ENCODE data around the gene DOCK2.
"Not testable (repeated sequence)": the region's sequence is repeated elsewhere in the genome, so short reads cannot be mapped to it uniquely, and the experiment has no call there.

DOCK2 gene

GRCh38 chr5:169723103-169723831 is 86.2 kb downstream of the DOCK2 start:
- DNase-seq = no peak

GRCh38 chr5:169724303-169725087 is 87.4 kb downstream of the DOCK2 start:
- DNase-seq = no peak

GRCh38 chr5:169725665-169726064 is 88.6 kb downstream of the DOCK2 start:
- DNase-seq = not testable (repeated sequence)

- DNase-seq = no peak
Measured at GRCh38 chr5:169728418-169728817, 91.3 kb downstream of the DOCK2 start.

GRCh38 chr5:169731221-169731620 is 94.1 kb downstream of the DOCK2 start:
- DNase-seq = no peak

GRCh38 chr5:169732841-169733240 is 95.8 kb downstream of the DOCK2 start:
- no peak for DNase-seq

GRCh38 chr5:169735913-169736312 is 98.8 kb downstream of the DOCK2 start:
- no peak for DNase-seq

GRCh38 chr5:169736653-169737052 is 99.6 kb downstream of the DOCK2 start:
- DNase-seq = no peak

GRCh38 chr5:169740435-169740834 is 103.4 kb downstream of the DOCK2 start:
- no peak for DNase-seq

GRCh38 chr5:169742771-169743296 is 105.8 kb downstream of the DOCK2 start:
- no peak for DNase-seq

GRCh38 chr5:169744336-169744735 is 107.3 kb downstream of the DOCK2 start:
- DNase-seq = no peak

- DNase-seq = no peak
Measured at GRCh38 chr5:169745441-169746146, 108.5 kb downstream of the DOCK2 start.

- no peak for DNase-seq
Measured at GRCh38 chr5:169746147-169746694, 109.1 kb downstream of the DOCK2 start.

- no peak for DNase-seq
Measured at GRCh38 chr5:169748174-169748573, 111.1 kb downstream of the DOCK2 start.

GRCh38 chr5:169749295-169749694 is 112.2 kb downstream of the DOCK2 start:
- DNase-seq = no peak

GRCh38 chr5:169751490-169751889 is 114.4 kb downstream of the DOCK2 start:
- no peak for DNase-seq

GRCh38 chr5:169752566-169752965 is 115.5 kb downstream of the DOCK2 start:
- DNase-seq = not testable (repeated sequence)

GRCh38 chr5:169753795-169754194 is 116.7 kb downstream of the DOCK2 start:
- DNase-seq = no peak

GRCh38 chr5:169754737-169755136 is 117.7 kb downstream of the DOCK2 start:
- no peak for DNase-seq

GRCh38 chr5:169756071-169756765 is 119.1 kb downstream of the DOCK2 start:
- DNase-seq = no peak

- DNase-seq = no peak
Measured at GRCh38 chr5:169757016-169757415, 119.9 kb downstream of the DOCK2 start.

GRCh38 chr5:169758886-169759285 is 121.8 kb downstream of the DOCK2 start:
- no peak for DNase-seq

Measured in NCI-H1417 treated with DMSO at 0.1 percent for 48 hours (cell line).